ENCODE data around the gene CDC34. TPM values are rescaled to one million over a fixed set of nuclear protein-coding genes. Genes with fewer than 3 reads are reported as not detected.

Gene CDC34
- total and polyA plus RNA-seq, 9 of the 15 experiments (the other 6 are each of a cell fraction or from before 2014, with no cell fraction given): 0.80 to 203 (median 65.5) TPM

DNA sequence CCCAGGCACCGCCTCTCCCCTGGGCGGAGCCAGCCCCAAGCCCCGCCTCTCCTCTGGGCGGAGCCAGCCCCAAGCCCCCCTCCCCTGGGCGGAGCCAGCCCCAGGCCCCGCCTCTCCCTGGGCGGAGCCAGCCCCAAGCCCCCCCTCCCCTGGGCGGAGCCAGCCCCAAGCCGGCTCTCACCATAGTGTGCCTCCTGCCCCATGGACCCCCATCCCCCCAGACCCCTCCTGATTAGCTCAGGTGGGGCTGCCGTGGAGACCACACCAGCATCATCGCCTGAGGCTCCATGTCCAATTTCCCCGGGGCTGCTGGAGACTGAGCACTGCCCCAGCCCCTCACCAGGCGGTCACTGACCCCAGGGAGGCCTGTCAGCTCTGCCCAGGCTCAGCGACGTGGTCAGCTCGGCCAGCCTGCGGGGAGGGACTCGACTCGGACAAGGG, 39.4 kb upstream of the CDC34 start:
- no peaks in the 10 kb centered on the region for H3K36me3 ChIP-seq (ENCODE audit: control insufficient read depth, insufficient read depth, low read length)
- no TSS peak for BruUV-seq (replicated peaks)
- no peak for TF ChIP-seq SIN3A (IDR thresholded peaks at IDR 0.05; ENCODE audit: borderline replicate concordance in 2 of 2, control insufficient read depth in 1 of 2, low read depth in 2 of 2, low read length in 2 of 2)
- no peak for TF ChIP-seq ETV6 (IDR thresholded peaks at IDR 0.05; ENCODE audit: borderline replicate concordance in 1 of 2, low read depth in 2 of 2, low read length in 1 of 2)
- no peak for TF ChIP-seq ETV6 (CRISPR knock-in tag; IDR thresholded peaks at IDR 0.05; ENCODE audit: borderline replicate concordance)
- TF ChIP-seq ASH1L (IDR thresholded peaks at IDR 0.05; ENCODE audit: borderline replicate concordance, low read depth, partially characterized antibody): no peak
- TF ChIP-seq, protein P1, sequence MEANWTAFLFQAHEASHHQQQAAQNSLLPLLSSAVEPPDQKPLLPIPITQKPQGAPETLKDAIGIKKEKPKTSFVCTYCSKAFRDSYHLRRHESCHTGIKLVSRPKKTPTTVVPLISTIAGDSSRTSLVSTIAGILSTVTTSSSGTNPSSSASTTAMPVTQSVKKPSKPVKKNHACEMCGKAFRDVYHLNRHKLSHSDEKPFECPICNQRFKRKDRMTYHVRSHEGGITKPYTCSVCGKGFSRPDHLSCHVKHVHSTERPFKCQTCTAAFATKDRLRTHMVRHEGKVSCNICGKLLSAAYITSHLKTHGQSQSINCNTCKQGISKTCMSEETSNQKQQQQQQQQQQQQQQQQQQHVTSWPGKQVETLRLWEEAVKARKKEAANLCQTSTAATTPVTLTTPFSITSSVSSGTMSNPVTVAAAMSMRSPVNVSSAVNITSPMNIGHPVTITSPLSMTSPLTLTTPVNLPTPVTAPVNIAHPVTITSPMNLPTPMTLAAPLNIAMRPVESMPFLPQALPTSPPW (CRISPR knock-in tag; IDR thresholded peaks at IDR 0.05): peak; percentile 95
- TF ChIP-seq, protein P2, sequence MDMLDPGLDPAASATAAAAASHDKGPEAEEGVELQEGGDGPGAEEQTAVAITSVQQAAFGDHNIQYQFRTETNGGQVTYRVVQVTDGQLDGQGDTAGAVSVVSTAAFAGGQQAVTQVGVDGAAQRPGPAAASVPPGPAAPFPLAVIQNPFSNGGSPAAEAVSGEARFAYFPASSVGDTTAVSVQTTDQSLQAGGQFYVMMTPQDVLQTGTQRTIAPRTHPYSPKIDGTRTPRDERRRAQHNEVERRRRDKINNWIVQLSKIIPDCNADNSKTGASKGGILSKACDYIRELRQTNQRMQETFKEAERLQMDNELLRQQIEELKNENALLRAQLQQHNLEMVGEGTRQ (CRISPR knock-in tag; IDR thresholded peaks at IDR 0.05): no peak
- no peak for TF ChIP-seq RB1 (IDR thresholded peaks at IDR 0.05; ENCODE audit: low read depth)
- TF ChIP-seq, protein P3, sequence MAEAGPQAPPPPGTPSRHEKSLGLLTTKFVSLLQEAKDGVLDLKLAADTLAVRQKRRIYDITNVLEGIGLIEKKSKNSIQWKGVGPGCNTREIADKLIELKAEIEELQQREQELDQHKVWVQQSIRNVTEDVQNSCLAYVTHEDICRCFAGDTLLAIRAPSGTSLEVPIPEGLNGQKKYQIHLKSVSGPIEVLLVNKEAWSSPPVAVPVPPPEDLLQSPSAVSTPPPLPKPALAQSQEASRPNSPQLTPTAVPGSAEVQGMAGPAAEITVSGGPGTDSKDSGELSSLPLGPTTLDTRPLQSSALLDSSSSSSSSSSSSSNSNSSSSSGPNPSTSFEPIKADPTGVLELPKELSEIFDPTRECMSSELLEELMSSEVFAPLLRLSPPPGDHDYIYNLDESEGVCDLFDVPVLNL (CRISPR knock-in tag; IDR thresholded peaks at IDR 0.05; ENCODE audit: low read depth): no peak
- TF ChIP-seq, protein P4, sequence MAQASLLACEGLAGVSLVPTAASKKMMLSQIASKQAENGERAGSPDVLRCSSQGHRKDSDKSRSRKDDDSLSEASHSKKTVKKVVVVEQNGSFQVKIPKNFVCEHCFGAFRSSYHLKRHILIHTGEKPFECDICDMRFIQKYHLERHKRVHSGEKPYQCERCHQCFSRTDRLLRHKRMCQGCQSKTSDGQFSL (CRISPR knock-in tag; IDR thresholded peaks at IDR 0.05): no peak
- TF ChIP-seq, protein P4 (tag; IDR thresholded peaks at IDR 0.05): 0 out of 4 replicates have a peak, but pooled peaks of 1 of the 2 experiments have one; percentile 49
- H2AFZ ChIP-seq (ENCODE audit: low read depth, low read length): peak overlapping the region; percentile 44; the same call in 1 of the 2 replicates
- H3K4me1 ChIP-seq (replicated peaks in 1 of 2; ENCODE audit: control insufficient read depth in 2 of 2, insufficient read depth in 2 of 2, low read length in 2 of 2): peaks cover 6 to 73% of the 10 kb centered on the region in 2 experiments
- DNase-seq (ENCODE audit: extremely low read depth in 1 of 4, low spot score in 3 of 4) (peak; percentile 52 to 72 (median 72)), ATAC-seq (no peak), FAIRE-seq (no peak)
- no peaks in the 10 kb centered on the region for H3K9me3 ChIP-seq (replicated peaks; ENCODE audit: control insufficient read depth, insufficient read depth, low read depth, low read length)
- intact Hi-C loops (cut with micrococcal nuclease): no loop called here
- H3K27ac ChIP-seq (ENCODE audit: extremely low read depth, low read depth, low read length): no peak overlapping the region
- 64% methylated on average over 2 of the region's 19 CpGs for WGBS (ENCODE audit: insufficient coverage, low coverage, missing lambda C conversion rate)
- no peak overlapping the region for H3K4me2 ChIP-seq (ENCODE audit: insufficient read depth, low read length)
- in situ Hi-C loops (cut with MboI): no loop called here
- no peaks in the 10 kb centered on the region for H4K20me1 ChIP-seq (replicated peaks; ENCODE audit: control insufficient read depth, insufficient read depth, low read length)
- H3K79me2 ChIP-seq (ENCODE audit: control insufficient read depth, insufficient read depth, low read length): peaks cover 10% of the 10 kb centered on the region; the same call in 1 of the 3 replicates
- no peaks in the 10 kb centered on the region; a peak in 1 of 5 replicates for H3K27me3 ChIP-seq (ENCODE audit: control insufficient read depth in 2 of 2, insufficient read depth in 2 of 2, low read length in 2 of 2)
- no peak overlapping the region for H3K4me3 ChIP-seq
- peak overlapping the region in 1 of 2 experiments; percentile 35; a peak in 1 of 4 replicates for H3K9ac ChIP-seq (ENCODE audit: insufficient read depth in 1 of 2, low read depth in 2 of 2, low read length in 2 of 2)
- H3K9me1 ChIP-seq (ENCODE audit: control insufficient read depth, insufficient read depth, low read length): no peaks in the 10 kb centered on the region
- CTCF ChIA-PET (ENCODE audit: low intra/inter-chr PET ratio): no interaction called here
- POLR2A ChIA-PET: interaction anchor here (0.6 kb wide), 1 partner anchor 227 kb away, joined by 3 read pairs; no protein-coding TSS in a partner anchor

Data from K562 (cell line).